GM12891 (cell line): ENCODE results near the gene HDDC2.

Experiments
- DNase-seq: peaks from one replicate; pipeline ENCODE4 v3.0.0; 2011; ENCODE audit warnings: low spot score; ENCODE audit not compliant: insufficient read length
- FAIRE-seq: peaks from 2 replicates; lab custom pipeline; 2011; peaks lifted over from hg19 to GRCh38; lab: Jason Lieb, UNC
- PAX5 ChIP-seq: IDR thresholded peaks from 2 replicates; pipeline ENCODE4 v1.6.1; 2011; ENCODE audit warnings: low read length, moderate library complexity, mild to moderate bottlenecking; ENCODE audit not compliant: insufficient read depth, severe bottlenecking
- POLR2A ChIP-seq: IDR thresholded peaks from 2 replicates; pipeline ENCODE4 v1.6.1; 2011; ENCODE audit warnings: low read depth, low read length, control low read depth
- POLR2AphosphoS5 ChIP-seq: IDR thresholded peaks from 2 replicates; pipeline ENCODE4 v1.6.1; 2011; ENCODE audit warnings: low read depth, low read length, control low read depth
- POU2F2 ChIP-seq: IDR thresholded peaks from 2 replicates; pipeline ENCODE4 v1.6.1; 2011; ENCODE audit warnings: low read depth, mild to moderate bottlenecking, control low read depth, low read length, moderate library complexity
- SPI1 ChIP-seq: IDR thresholded peaks from 2 replicates; pipeline ENCODE4 v1.6.1; 2011; ENCODE audit warnings: low read depth, low read length, control low read depth
- TAF1 ChIP-seq: IDR thresholded peaks from 2 replicates; pipeline ENCODE4 v1.6.1; 2011; ENCODE audit warnings: low read depth, low read length, control low read depth

The HDDC2 gene

GRCh38 chr6:125273251-125273650 lies 28.5 kb downstream of the HDDC2 start:
- FAIRE-seq (no peak), DNase-seq (no peak)
- TF ChIP-seq POLR2A, result no peak
- TF ChIP-seq POLR2AphosphoS5, result no peak
- TF ChIP-seq TAF1, result no peak
- no peak for TF ChIP-seq SPI1
- TF ChIP-seq POU2F2, result no peak
- TF ChIP-seq PAX5, result no peak

GRCh38 chr6:125271486-125272159 lies 30.1 kb downstream of the HDDC2 start:
- DNase-seq (no peak), FAIRE-seq (no peak)
- TF ChIP-seq PAX5, result no peak
- TF ChIP-seq POU2F2, result no peak
- TF ChIP-seq TAF1, result no peak
- TF ChIP-seq POLR2AphosphoS5, result no peak
- TF ChIP-seq SPI1, result no peak
- TF ChIP-seq POLR2A, result no peak

DNA sequence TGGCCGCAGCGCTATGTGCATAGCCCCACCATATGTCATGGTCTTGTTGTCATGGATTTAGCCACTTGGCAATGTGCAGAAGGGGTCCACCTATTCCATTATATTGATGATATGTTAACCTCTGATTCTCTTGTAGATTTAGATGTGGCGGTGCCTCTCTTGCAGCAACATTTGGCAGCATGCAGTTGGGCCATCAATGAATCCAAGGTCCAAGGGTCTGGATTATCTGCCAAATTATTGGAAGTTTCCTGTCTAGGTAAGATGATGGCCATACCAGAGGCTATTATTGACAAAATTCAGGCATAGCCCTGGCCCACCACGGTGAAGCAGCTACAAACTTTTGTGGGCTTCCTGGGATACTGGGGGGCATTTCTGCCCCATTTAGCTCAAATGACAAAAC lies 31.4 kb downstream of the HDDC2 start:
- no peak for TF ChIP-seq POLR2A
- TF ChIP-seq POU2F2, result no peak
- no peak for TF ChIP-seq POLR2AphosphoS5
- TF ChIP-seq PAX5, result no peak
- TF ChIP-seq TAF1, result no peak
- TF ChIP-seq SPI1, result no peak
- DNase-seq, result no peak
- no peak for FAIRE-seq

DNA sequence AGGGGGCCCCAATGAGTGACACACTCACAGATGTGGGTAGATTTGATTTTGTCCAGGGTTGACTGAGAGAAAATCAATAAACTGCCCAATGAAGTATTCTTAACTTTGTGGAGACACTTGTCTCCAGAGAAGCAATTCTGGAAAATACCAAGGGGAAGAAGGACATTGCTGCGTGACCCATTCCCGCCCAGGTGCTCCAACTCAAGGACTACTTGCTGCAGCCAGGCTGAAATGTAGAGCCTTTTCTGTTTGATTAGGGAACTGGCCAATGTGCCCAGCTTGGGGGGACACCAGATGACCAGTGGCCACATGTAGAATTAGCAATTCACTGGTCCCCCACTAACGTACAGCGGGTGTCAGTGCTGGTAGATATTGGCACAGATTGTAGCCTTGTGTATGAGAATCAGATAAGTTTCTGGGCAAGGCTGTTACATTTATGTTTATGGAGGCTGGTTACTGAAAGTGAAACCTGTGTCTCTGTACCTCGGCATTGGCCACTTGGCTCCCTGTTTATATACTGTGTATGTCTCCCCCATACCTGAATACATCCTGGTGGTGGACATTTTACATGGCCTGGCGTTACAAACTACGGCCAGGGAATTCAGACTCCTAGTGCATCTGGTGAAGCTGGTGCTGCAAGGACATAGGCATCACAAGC lies 32.3 kb downstream of the HDDC2 start:
- FAIRE-seq, result no peak
- TF ChIP-seq POLR2A (no peak), SPI1 (no peak), PAX5 (no peak), POLR2AphosphoS5 (no peak), TAF1 (no peak), POU2F2 (no peak)
- no peak for DNase-seq

DNA sequence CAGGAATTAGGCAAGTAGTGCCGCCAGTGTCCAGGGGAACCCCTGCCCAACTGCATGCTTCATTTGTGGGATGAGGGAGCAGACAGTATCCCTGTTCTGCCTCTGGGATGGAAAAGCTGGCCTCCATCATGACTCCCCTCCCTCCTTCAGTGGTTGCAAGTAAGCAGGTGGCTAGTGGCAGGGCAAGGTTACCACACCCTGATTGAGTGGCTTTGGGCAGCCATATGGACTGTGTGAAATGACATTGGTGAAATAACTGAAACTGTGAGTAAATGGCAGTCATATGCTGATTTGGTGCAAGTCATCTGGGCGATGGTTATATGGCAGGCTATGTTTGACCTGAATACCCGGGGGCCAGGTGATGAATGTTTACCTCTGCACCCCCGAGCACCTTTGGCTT lies 33.0 kb downstream of the HDDC2 start:
- FAIRE-seq (no peak), DNase-seq (no peak)
- TF ChIP-seq TAF1, result no peak
- no peak for TF ChIP-seq SPI1
- TF ChIP-seq POLR2AphosphoS5, result no peak
- no peak for TF ChIP-seq POU2F2
- TF ChIP-seq POLR2A, result no peak
- TF ChIP-seq PAX5, result no peak

DNA sequence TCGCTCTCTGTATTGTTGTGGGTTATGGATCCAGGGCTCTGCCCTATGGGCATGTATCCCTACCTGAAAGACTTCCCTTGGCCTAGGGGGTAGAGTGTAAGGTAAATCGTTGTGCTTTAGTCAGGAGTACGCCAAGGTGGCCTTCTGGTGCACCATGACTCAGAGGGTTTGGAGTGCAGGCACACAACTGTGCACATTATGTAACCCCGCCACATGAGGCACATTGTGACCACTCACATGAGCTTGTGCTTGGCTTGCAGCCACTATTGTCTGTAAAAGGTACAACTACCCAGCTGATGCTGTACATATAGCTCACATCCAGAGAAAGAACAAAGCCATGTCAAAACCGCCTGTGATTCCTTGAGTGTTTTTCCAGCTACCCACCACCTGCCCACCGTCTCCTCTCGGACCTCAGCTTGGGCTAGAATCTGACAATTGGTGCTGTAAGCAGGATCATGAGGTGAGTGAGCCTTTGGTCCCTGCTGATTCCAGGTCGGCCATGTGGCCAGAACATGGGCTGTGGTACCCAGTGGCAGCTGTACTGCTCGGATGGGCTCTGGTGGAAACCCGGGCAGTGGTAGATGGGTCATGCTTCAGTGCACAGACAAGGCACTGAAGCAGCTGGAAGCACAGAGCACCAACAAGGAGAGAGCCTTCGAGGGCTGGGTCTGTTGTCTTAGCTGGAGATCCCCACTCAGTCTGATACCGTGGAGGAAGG lies 33.8 kb downstream of the HDDC2 start:
- TF ChIP-seq SPI1, result no peak
- TF ChIP-seq TAF1, result no peak
- no peak for TF ChIP-seq PAX5
- no peak for TF ChIP-seq POU2F2
- no peak for TF ChIP-seq POLR2AphosphoS5
- no peak for TF ChIP-seq POLR2A
- FAIRE-seq, result no peak
- no peak for DNase-seq

GRCh38 chr6:125264476-125264875 lies 37.3 kb downstream of the HDDC2 start:
- TF ChIP-seq TAF1 (no peak), POLR2A (no peak), POU2F2 (no peak), POLR2AphosphoS5 (no peak), PAX5 (no peak), SPI1 (no peak)
- FAIRE-seq (no peak), DNase-seq (no peak)

DNA sequence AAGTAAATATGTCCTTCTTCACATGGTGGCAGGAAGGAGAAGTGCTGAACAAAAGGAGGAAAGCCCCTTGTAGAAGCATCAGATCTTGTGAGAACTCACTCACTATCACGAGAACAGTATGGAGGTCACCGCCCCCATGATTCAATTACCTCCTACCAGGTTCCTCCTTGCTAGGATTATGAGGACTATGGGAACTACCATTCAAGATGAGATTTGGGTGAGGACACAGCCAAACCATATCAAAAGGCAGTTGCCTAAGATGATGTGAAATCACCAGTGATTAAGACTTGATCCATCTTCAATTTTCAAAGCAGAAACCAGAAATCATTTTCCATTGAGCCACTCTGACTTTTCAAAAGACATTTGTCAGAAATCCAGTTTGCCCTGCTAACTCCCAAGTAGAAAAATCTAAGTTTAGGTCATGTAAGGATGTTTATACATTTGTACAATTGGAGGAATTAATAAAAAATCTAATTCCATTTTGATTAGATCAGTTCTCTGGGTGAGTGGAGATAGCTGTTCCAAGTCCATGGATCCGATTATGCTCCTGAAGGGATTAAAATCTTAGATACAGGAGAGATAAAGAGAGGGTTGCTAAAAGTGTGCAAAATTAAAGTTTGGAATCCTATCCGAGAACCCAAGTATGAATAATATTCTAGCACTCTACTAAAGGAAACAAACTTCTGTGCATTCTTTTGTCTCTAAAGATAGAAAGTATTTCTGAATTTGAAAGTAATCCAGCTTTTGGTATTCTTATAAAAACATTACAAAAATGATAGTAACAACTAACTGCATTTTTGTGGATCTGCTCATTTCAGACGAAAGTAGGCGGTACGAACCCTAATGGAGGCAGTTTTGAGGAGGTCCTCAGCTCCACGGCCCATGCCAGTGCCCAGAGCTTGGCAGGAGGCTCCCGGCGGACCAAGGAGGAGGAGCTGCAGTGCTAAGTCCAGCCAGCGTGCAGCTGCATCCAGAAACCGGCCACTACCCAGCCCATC lies 39.5 kb downstream of the HDDC2 start:
- FAIRE-seq, result no peak
- no peak for DNase-seq
- TF ChIP-seq POLR2A (no peak), POU2F2 (no peak)

DNA sequence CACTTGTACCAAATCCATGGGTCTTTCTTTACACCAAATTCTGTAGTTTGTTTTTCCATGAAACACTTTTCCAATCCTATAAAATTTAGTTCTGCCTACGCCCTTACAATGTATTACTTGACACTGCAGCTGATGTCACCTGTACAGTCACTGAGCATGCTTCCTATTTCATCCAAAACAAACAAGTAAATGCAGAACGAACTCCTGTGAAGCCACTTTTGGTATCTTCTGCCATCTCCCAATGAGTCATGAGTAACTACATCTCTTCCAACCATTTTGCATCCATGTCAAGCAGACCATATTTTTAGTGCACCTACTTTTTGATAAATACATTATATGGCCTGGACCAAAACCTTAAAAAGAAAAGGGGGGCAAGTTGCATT lies 42.4 kb downstream of the HDDC2 start:
- no peak for DNase-seq
- FAIRE-seq, result no peak
- TF ChIP-seq POLR2AphosphoS5, result no peak
- TF ChIP-seq POLR2A, result no peak
- TF ChIP-seq TAF1, result no peak
- TF ChIP-seq PAX5, result no peak
- no peak for TF ChIP-seq POU2F2
- no peak for TF ChIP-seq SPI1
